Measurements from ENCODE around the gene ACE2. TPM values are rescaled to one million over a fixed set of nuclear protein-coding genes. Genes with fewer than 3 reads are reported as not detected.

The ACE2 gene
- total RNA-seq, 1 donor from 2014 or later: not detected

- H3K36me3 Mint-ChIP-seq (ENCODE audit: low read depth): no peaks in the 10 kb centered on the region
- H3K27me3 Mint-ChIP-seq: no peaks in the 10 kb centered on the region
- ATAC-seq (ENCODE audit: low read depth) (no peak), DNase-seq (no peak)
- no peak overlapping the region for H3K27ac Mint-ChIP-seq
- TF ChIP-seq CTCF (IDR thresholded peaks at IDR 0.05): no peak
- no peaks in the 10 kb centered on the region for H3K9me3 Mint-ChIP-seq
- H3K4me1 Mint-ChIP-seq: no peaks in the 10 kb centered on the region
- intact Hi-C loops (cut with micrococcal nuclease): no loop called here
- POLR2A ChIA-PET: no interaction called here
- no peak overlapping the region for H3K4me3 Mint-ChIP-seq
- CTCF ChIA-PET: no interaction called here
Measured at GRCh38 chrX:15559227-15559626, 41.5 kb downstream of the ACE2 start.

GRCh38 chrX:15549189-15550012, 51.4 kb downstream of the ACE2 start:
- ATAC-seq (ENCODE audit: low read depth) (no peak), DNase-seq (no peak)
- Mint-ChIP-seq H3K9me3 (no peaks in the 10 kb centered on the region), H3K4me1 (no peaks in the 10 kb centered on the region), H3K4me3 (no peak overlapping the region), H3K27me3 (no peaks in the 10 kb centered on the region), H3K36me3 (ENCODE audit: low read depth) (no peaks in the 10 kb centered on the region), H3K27ac (no peak overlapping the region)
- TF ChIP-seq CTCF (IDR thresholded peaks at IDR 0.05): no peak
- ChIA-PET POLR2A (no interaction called here), CTCF (no interaction called here)
- intact Hi-C loops (cut with micrococcal nuclease): no loop called here

- H3K27ac Mint-ChIP-seq: no peak overlapping the region
- no peak for ATAC-seq (ENCODE audit: low read depth)
- DNase-seq: no peak
- H3K36me3 Mint-ChIP-seq (ENCODE audit: low read depth): no peaks in the 10 kb centered on the region
- POLR2A ChIA-PET: no interaction called here
- CTCF ChIA-PET: no interaction called here
- H3K4me3 Mint-ChIP-seq: no peak overlapping the region
- intact Hi-C loops (cut with micrococcal nuclease): no loop called here
- H3K9me3 Mint-ChIP-seq: no peaks in the 10 kb centered on the region
- no peaks in the 10 kb centered on the region for H3K27me3 Mint-ChIP-seq
- no peak for TF ChIP-seq CTCF (IDR thresholded peaks at IDR 0.05)
- no peaks in the 10 kb centered on the region for H3K4me1 Mint-ChIP-seq
Measured at GRCh38 chrX:15547356-15547755, 53.4 kb downstream of the ACE2 start.

DNA sequence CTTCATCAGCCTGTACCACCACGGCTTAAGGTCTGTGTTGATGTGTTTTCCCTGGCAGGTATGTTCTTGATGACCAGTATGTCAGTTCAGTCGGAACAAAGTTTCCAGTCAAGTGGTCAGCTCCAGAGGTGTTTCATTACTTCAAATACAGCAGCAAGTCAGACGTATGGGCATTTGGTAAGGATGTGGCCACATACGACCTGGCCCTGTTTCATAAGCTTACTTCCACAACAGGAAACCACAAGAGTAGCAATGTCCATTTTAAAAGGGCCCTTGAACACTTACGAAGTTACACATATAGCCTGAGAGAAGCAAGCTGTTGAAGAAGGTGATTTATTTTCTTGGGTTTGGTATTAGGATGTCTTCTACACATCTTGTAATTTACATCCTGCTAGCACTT, 54.0 kb downstream of the ACE2 start:
- Mint-ChIP-seq H3K36me3 (ENCODE audit: low read depth) (no peaks in the 10 kb centered on the region), H3K4me1 (no peaks in the 10 kb centered on the region), H3K9me3 (no peaks in the 10 kb centered on the region), H3K4me3 (no peak overlapping the region), H3K27me3 (no peaks in the 10 kb centered on the region), H3K27ac (no peak overlapping the region)
- POLR2A ChIA-PET: no interaction called here
- no peak for ATAC-seq (ENCODE audit: low read depth)
- CTCF ChIA-PET: no interaction called here
- DNase-seq: no peak
- TF ChIP-seq CTCF (IDR thresholded peaks at IDR 0.05): no peak
- intact Hi-C loops (cut with micrococcal nuclease): no loop called here

GRCh38 chrX:15530318-15530717, 70.4 kb downstream of the ACE2 start:
- Mint-ChIP-seq H3K4me3 (no peak overlapping the region), H3K27me3 (no peaks in the 10 kb centered on the region), H3K27ac (no peak overlapping the region), H3K9me3 (no peaks in the 10 kb centered on the region), H3K36me3 (ENCODE audit: low read depth) (no peaks in the 10 kb centered on the region), H3K4me1 (no peaks in the 10 kb centered on the region)
- intact Hi-C loops (cut with micrococcal nuclease): no loop called here
- no peak for TF ChIP-seq CTCF (IDR thresholded peaks at IDR 0.05)
- ChIA-PET CTCF (no interaction called here), POLR2A (no interaction called here)
- no peak for ATAC-seq (ENCODE audit: low read depth)
- DNase-seq: no peak

Measured in activated B cell treated with CpG ODN at 0.5 μM for 24 hours (primary cell).